SK-N-SH treated with all-trans-retinoic acid at 6 μM for 48 hours (cell line): ENCODE data around the gene POLR2J2.
"Not testable (repeated sequence)": the region's sequence is repeated elsewhere in the genome, so short reads cannot be mapped to it uniquely, and the experiment has no call there.

ENCODE experiments used
- ATAC-seq: fragments of 200-7000 bp; cut with Tn5 transposase; 3 replicates; pipeline ENCODE4 v1.9.1; 2020; ENCODE audit warnings: mild to moderate bottlenecking, moderate library complexity

Gene POLR2J2

DNA sequence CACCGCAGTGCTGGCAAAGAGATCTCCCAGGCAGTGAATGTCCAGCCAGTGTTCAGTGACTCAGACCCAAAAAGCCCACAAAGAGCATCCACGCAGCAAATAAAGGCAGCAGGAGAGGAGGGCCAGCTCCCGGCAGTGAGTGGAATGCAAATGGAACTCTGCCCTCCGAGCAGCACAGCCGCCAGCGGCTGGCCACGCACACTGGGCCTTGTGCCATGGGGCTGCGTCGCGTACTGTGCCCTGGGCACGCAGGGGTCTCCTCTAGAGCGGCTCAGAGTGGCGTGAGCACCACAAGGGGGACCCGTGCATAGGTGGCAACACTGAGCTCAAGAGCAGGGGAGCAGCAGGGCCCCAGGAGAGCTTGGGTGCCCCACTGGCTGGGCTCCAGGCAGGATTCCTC is 3.9 kb downstream of the POLR2J2 start:
- ATAC-seq = peak; percentile 14; the same call in 2 of the 3 replicates

DNA sequence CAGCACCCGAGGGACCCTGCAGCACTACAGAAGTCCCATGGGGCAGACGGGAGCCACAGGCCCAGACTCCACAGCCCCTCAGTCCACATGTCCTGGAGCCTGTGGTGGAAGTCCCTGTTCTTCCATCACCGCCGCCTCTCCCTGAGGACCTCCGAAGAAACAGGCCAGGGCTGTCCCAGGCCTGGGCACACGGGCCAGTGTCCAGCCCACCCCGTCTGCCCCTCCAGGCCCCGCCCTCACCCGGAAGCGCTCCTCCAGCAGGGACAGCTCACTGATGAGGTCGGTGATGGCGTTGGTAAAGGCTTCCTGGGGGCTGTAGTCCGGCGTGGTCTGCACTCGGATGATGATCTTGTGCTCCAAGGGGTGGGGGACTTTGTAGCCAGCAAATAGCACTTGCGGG is 4.6 kb downstream of the POLR2J2 start:
- not testable (repeated sequence) for ATAC-seq

DNA sequence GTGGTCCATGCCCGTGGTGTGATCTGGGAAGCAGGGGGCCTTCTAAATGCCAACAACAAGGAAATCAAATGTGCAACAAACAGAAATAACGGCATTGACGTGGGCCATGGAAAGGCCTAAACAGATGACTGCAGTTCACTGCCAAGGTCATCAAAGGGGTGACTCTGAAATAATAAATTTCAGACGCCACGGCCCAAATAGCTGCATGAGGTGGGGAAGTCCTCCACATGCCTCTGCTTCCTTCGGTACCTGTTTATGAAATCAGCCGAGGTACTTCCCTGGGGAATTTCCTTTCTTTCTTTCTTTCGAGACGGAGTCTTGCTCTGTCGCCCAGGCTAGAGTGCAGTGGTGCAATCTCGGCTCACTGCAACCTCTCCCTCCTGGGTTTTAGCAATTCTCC is 6.7 kb downstream of the POLR2J2 start:
- not testable (repeated sequence) for ATAC-seq

DNA sequence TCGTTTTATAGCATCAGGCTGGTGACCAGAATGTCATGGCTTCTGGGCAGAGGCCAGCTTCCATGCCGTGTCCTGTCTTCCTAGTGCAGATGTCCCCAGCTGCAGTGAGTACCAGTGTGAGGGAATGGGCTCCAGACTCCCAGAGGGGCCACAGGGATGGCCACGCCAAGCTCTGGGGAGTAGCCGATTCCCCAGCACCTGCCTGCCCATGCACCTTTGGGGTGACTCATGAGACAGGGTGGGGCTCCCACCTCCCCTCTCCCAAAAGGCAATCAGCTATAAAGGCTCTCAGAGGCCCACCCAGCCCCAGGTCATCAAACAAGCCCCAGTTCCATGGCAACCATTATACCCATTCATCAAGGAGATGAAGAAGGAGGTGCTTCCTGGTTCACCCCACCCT is 21.5 kb downstream of the POLR2J2 start, which contains the start of gene SPDYE2B:
SPDYE2B (plus strand) TSS at position 396 of the 400 bp plus-strand sequence. CDS start 2,030 bp downstream, outside the sequence.
- ATAC-seq = not testable (repeated sequence)

DNA sequence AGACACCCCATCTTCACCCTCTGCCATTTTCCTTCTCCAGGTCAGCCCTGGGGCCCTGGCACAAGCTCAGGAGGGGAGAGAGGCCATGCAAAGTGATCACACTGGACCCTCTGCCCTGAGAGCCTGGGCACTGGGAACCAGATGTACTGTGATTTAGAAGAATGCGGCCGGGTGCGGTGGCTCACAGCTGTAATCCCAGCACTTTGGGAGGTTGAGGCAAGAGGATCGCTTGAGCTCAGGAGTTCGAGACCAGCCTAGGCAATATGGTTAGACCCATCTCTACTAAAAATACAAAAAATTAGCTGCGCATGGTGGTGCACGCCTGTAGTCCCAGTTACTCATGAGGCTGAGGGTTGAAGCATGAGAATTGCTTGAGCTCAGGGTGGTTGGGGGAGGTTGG is 23.6 kb downstream of the POLR2J2 start:
- not testable (repeated sequence) for ATAC-seq

DNA sequence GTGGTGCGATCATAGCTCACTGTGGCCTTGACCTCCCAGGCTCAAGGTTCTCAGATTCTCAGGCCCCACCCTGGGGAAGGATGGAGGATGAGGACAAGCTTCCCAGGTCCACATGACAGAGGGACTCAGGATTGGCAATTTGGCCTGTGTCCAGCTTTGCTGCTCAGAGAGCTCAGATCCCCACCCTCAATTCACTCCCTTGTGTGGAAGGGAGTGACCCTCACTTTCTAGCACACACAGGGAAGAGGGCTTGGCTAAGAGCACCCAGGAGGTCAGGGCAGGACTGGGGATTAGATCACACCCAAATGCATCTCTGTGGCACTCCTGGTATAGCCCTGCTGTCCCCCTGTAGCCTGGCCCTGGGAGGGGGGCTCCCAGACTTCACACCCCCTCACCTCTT is 28.1 kb downstream of the POLR2J2 start:
- ATAC-seq = not testable (repeated sequence)

DNA sequence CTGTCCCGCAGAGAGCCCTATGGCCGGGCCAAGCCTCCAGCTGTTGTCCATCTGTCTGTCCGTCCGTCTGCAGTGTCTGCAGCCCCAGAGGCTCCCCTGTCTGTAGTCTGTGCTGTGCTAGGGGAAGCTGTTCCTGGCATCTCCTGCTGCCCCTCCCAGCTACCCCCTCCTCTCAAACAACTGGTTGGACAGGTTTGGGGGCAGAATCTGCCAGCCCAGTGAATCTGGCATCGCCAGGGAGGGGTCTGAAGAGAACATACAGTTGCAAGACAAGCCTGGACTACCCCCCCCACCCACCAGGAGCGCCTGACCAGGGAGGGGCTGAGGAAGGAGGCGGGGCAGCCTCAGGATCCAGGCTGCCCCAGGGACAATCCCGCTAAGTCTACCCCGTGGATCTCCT is 28.8 kb downstream of the POLR2J2 start, which contains the start of gene UPK3BL1:
UPK3BL1 (minus strand) TSS at position 101 of the 400 bp plus-strand sequence; CDS start at position 51, 50 bp downstream.
- ATAC-seq = not testable (repeated sequence)

DNA sequence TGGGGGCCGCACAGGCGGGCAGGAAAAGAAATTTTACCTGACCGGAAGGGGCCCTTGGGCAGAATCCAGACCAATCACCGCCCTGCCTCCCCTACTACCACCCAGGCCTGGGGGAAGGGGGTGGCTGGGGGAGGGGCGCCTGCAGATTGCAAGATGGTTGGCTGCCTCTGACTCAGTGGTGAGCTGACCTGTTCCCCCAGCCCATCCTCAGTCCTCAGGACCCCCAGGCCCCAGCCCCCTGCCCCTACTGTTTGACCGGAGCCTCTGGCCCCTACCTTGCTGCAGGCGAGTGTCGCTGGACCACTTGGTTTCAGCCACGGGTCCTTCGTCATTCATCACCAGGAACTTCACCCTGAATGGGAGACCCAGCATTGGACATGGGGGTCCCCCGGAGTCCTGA is 32.6 kb downstream of the POLR2J2 start:
- peak; percentile 5; the same call in 2 of the 3 replicates for ATAC-seq

DNA sequence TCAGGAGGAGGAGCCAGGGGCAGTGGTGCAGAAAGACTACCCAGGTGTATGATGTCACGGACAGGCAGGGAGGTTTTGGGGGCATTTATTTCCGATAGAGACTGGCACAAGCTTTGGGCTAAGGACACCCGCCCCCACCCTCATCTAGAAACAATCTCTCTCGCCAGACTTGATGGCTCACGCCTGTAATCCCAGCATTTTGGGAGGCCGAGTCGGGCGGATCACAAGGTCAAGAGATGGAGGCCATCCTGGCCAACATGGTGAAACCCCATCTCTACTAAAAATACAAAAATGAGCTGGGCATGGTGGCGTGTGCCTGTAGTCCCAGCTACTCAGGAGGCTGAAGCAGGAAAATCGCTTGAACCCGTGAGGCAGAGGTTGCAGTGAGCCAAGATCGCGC is 34.5 kb downstream of the POLR2J2 start:
- ATAC-seq = not testable (repeated sequence)

DNA sequence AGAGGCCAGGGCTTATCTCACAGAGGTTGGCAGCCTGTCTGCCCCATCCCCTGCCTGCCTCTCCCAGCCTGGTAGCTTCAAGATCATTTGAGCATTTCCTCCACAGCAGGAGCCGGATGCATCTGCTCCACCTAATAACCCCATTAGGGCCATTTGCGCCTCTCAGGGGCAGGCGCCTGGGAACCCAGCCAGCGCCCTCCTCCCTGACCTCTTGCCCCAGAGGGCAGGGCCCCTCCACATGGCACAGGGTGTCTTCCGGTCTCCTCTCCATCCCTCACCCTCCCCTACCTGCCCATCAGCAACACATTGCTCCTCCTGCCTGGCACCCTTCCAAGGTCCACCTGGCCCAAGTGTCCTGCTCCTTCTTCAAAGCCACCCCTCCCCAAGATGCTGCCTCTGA is 36.1 kb downstream of the POLR2J2 start:
- ATAC-seq = not testable (repeated sequence)

DNA sequence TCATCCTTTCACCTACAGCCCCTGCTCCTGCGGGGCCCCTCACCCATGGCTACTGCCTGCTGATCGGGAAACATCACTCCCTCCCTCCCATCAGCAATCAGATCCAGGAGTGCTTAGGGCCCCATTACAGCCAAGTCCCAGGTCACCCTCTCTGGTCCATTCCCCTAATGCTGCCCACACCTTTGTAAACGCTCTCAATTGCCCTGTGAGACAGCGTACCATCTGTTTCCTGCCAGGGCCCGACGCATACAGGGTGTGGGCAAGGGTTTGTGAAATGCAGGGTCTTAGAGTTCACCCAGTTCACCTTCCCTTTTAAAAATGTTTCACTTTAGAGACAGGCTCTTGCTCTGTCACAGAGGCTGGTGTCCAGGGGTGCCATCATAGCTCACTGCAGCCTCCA is 37.2 kb downstream of the POLR2J2 start:
- not testable (repeated sequence) for ATAC-seq

DNA sequence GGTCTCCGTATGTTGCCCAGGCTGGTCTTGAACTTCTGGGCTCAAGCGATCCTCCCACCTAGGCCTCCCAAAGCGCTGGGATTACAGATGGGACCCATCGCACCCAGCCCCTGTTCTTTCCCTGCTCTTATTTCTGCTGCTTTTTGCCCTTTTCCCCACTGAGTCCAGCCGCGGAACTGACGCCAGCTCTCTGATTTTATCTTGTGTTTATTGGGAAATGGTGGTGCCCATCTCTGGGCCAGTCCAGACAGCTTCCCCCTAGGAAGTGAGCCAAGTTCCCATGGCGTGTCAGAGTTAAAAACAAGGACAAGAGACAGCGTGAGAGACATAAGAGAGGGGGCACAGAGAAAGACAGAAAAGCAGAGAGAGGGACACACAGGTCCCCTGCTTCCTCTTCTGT is 40.8 kb downstream of the POLR2J2 start:
- peak; percentile 66 for ATAC-seq

DNA sequence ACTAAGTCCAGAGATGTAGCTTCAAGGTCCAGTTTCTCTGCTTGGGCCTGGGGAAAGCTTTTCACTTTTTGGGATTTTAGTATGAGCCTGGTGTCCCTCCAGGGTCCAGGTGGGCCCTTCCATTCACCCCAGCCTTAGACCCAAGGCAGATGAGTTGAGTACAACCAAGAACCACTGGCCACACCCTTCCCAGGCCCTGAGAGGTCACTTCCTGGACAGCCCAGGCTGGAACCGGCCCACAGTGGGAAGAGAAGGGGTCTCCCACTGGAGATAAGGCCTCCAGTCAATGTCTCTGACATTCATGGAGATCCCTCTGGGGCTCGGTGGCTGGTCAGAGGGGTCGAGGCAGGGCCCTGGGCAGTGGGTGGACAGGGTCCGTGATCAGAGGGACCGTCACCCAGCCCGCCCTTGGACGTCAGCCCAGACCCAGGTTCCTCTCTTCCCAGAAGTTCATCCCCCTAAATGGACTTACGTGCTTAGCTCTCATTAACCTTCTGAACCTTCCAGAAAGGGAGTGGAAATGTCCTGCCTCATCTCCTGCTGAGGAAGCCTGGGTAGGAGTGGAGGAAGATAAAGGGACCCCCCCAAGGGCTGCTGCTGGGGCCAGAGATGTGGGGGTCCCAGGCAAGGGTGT is 44.1 kb downstream of the POLR2J2 start:
- ATAC-seq = not testable (repeated sequence)

DNA sequence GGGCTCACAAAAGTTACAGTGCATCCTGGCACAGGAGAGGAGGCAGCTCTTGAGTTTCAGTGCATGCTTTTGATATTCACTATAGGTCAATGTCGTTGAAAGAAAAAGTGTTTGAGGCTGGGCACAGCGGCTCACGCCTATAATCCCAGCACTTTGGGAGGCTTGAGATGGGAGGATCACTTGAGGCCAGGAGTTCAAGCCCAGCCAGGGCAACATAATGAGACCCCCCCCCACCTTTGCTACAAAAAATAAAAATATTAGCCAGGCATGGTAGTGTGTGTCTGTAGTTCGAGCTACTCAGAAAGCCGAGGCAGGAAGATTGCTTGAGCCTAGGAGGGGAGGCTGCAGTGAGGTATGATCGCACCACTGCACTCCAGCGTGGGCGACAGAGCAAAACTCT is 53.3 kb downstream of the POLR2J2 start:
- not testable (repeated sequence) for ATAC-seq

DNA sequence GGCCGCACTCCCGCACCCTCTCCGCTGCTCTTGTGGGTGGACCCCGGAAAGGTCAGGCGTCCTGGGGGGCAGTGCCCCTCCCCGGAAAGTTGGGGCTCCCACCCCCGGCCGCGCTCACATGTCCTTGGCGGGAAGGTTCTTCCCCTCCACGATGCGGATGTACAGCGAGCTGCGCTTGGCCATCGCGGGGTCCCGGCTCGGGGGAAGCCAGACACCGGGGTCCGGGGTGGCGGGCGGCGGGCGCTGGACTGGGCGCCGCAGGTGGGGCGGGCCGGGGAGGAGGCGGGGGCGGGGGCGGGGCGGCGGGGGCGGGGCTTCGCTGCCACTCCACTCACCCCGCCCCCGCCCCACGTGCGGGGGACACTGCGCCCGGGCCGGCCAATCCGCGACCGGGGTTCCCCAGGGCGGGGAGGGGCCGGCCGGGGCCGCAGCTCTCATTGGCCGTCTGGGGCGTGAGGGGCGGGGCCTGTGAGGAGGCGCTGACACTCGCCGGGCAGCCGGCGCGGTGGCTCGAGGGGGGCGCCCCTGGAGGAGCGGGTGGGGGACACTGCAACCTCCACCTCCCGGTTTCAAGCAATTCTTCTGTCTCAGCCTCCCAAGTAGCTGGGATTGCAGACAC is 54.8 kb downstream of the POLR2J2 start, which contains the start of gene RASA4:
RASA4 (minus strand) TSS at position 250 of the 619 bp plus-strand sequence; CDS start at position 183, 67 bp downstream.
- peak; percentile 85 for ATAC-seq
